HEK293 (cell line): ENCODE measurements around the gene FOXO3.

Experiments
- CTCF ChIA-PET: fragments of 350-600 bp; formaldehyde crosslinking; extraction: SDS; loops from one replicate; lab custom pipeline; 2021; ENCODE audit warnings: antibody characterized with exemption; lab: Yijun Ruan, JAX
- POLR2A ChIA-PET: fragments of 300-600 bp; formaldehyde crosslinking; extraction: SDS; loops from one replicate; lab custom pipeline; 2020; ENCODE audit warnings: antibody characterized with exemption, inconsistent platforms; lab: Yijun Ruan, JAX
- H3K27ac ChIP-seq: fragments of 200-500 bp; sonication (Bioruptor generic); 2 replicates; pipeline ENCODE4 v1.5.1; 2014; ENCODE audit warnings: low read depth, low read length, control low read depth, inconsistent platforms; ENCODE audit errors: extremely low read depth
- H3K36me3 ChIP-seq, 2 experiments: fragments of 200-500 bp in 1 of 2; sonication (Bioruptor generic) in 1 of 2; 1 replicate in 1 of 2; 2 replicates in 1 of 2; pipeline ENCODE4 v1.5.1; 2014 to 2017; ENCODE audit warnings: inconsistent platforms in 2 of 2, low read length in 2 of 2; ENCODE audit not compliant: control insufficient read depth in 2 of 2, insufficient read depth in 1 of 2
- H3K4me1 ChIP-seq: fragments of 200-500 bp; sonication (Bioruptor generic); 2 replicates; pipeline ENCODE4 v1.5.1; 2014; ENCODE audit warnings: mild to moderate bottlenecking, low read length, inconsistent platforms; ENCODE audit not compliant: control insufficient read depth, insufficient read depth
- H3K4me3 ChIP-seq: 2 replicates; pipeline ENCODE4 v1.5.1; 2011; ENCODE audit warnings: low read depth, mild to moderate bottlenecking, control low read depth, low read length, moderate library complexity
- H3K9me3 ChIP-seq: fragments of 200-500 bp; sonication (Bioruptor generic); 2 replicates; pipeline ENCODE4 v1.5.1; 2014; ENCODE audit warnings: low read depth, low read length, inconsistent platforms; ENCODE audit not compliant: control insufficient read depth, insufficient read depth
- KLF16 ChIP-seq: fragments of 450-650 bp; formaldehyde crosslinking; IDR thresholded peaks from 2 replicates; pipeline ENCODE4 v1.5.1; 2017; ENCODE audit warnings: missing biosample characterization, missing genetic modification characterization
- KLF9 ChIP-seq: fragments of 450-650 bp; formaldehyde crosslinking; IDR thresholded peaks from 2 replicates; pipeline ENCODE4 v1.5.1; 2016; ENCODE audit warnings: missing biosample characterization, missing genetic modification characterization, low read depth
- PBX3 ChIP-seq: sonication (generic); formaldehyde crosslinking; IDR thresholded peaks from 2 replicates; pipeline ENCODE4 v1.8.1; 2022; ENCODE audit warnings: mild to moderate bottlenecking, moderate library complexity, missing genetic modification reagents
- ZBTB11 ChIP-seq: fragments of 450-650 bp; formaldehyde crosslinking; conservative IDR thresholded peaks from 2 replicates; pipeline ENCODE4 v1.5.1; 2016; ENCODE audit warnings: low read depth, missing biosample characterization, missing genetic modification characterization
- ZBTB48 ChIP-seq: fragments of 450-650 bp; formaldehyde crosslinking; IDR thresholded peaks from 2 replicates; pipeline ENCODE4 v1.5.1; 2016; ENCODE audit warnings: missing biosample characterization, missing genetic modification characterization
- ZBTB6 ChIP-seq: fragments of 450-650 bp; formaldehyde crosslinking; IDR thresholded peaks from 2 replicates; pipeline ENCODE4 v1.5.1; 2017; ENCODE audit warnings: missing biosample characterization, missing genetic modification characterization
- ZNF155 ChIP-seq: fragments of 450-650 bp; formaldehyde crosslinking; IDR thresholded peaks from 2 replicates; pipeline ENCODE4 v1.5.1; 2016; ENCODE audit warnings: missing biosample characterization, missing genetic modification characterization
- ZNF184 ChIP-seq: fragments of 450-650 bp; IDR thresholded peaks from 2 replicates; pipeline ENCODE4 v1.5.1; 2018; ENCODE audit warnings: missing biosample characterization, mild to moderate bottlenecking, missing genetic modification characterization
- ZNF280C ChIP-seq: fragments of 450-650 bp; formaldehyde crosslinking; IDR thresholded peaks from 2 replicates; pipeline ENCODE4 v1.5.1; 2016; ENCODE audit warnings: missing biosample characterization, missing genetic modification characterization
- ZNF354C ChIP-seq: fragments of 450-650 bp; formaldehyde crosslinking; IDR thresholded peaks from 2 replicates; pipeline ENCODE4 v1.5.1; 2016; ENCODE audit warnings: missing biosample characterization, missing genetic modification characterization, low read depth, borderline replicate concordance
- ZNF391 ChIP-seq: fragments of 450-650 bp; formaldehyde crosslinking; IDR thresholded peaks from 2 replicates; pipeline ENCODE4 v1.5.1; 2016; ENCODE audit warnings: low read depth, missing biosample characterization, missing genetic modification characterization, borderline replicate concordance
- ZNF426 ChIP-seq: fragments of 450-650 bp; formaldehyde crosslinking; IDR thresholded peaks from 2 replicates; pipeline ENCODE4 v1.5.1; 2017; ENCODE audit warnings: missing biosample characterization, missing genetic modification characterization, mild to moderate bottlenecking, inconsistent platforms, moderate library complexity
- ZNF514 ChIP-seq: fragments of 450-650 bp; formaldehyde crosslinking; IDR thresholded peaks from 2 replicates; pipeline ENCODE4 v1.5.1; 2016; ENCODE audit warnings: missing biosample characterization, missing genetic modification characterization
- ZXDB ChIP-seq: fragments of 450-650 bp; formaldehyde crosslinking; IDR thresholded peaks from 2 replicates; pipeline ENCODE4 v1.5.1; 2016; ENCODE audit warnings: missing biosample characterization, missing genetic modification characterization

The FOXO3 gene

GRCh38 chr6:108733706-108734265, 173.1 kb downstream of the FOXO3 start:
- CTCF ChIA-PET, result interaction anchor here (0.5 kb wide), 1 partner anchor 368 kb away, joined by 4 read pairs; no protein-coding TSS in a partner anchor
- no peaks in the 10 kb centered on the region for H3K9me3 ChIP-seq
- H3K36me3 ChIP-seq, result no peaks in the 10 kb centered on the region
- peaks cover 9% of the 10 kb centered on the region for H3K4me1 ChIP-seq
- no peak overlapping the region for H3K4me3 ChIP-seq
- no peak for TF ChIP-seq ZBTB48
- no peak for TF ChIP-seq ZNF426 (tag by site-specific recombination)
- TF ChIP-seq ZNF155 (tag by site-specific recombination), result no peak
- TF ChIP-seq PBX3 (CRISPR knock-in tag), result no peak
- no peak for TF ChIP-seq ZNF391 (tag by site-specific recombination)
- no peak for TF ChIP-seq KLF16
- TF ChIP-seq ZNF354C (tag by site-specific recombination), result no peak
- TF ChIP-seq ZNF514 (tag by site-specific recombination), result no peak
- TF ChIP-seq ZNF184 (tag by site-specific recombination), result no peak
- no peak for TF ChIP-seq ZBTB11 (tag by site-specific recombination)
- no peak for TF ChIP-seq ZNF280C (tag by site-specific recombination)
- TF ChIP-seq ZBTB6 (tag by site-specific recombination), result no peak
- no peak for TF ChIP-seq ZXDB (tag by site-specific recombination)
- TF ChIP-seq KLF9 (tag by site-specific recombination), result no peak
- TF ChIP-seq, all 188 proteins: peak for 0
- no peak overlapping the region for H3K27ac ChIP-seq
- POLR2A ChIA-PET, result no interaction called here
